ENCODE data around the gene SNCA. TPM values are rescaled to one million over a fixed set of nuclear protein-coding genes. Genes with fewer than 3 reads are reported as not detected.

SNCA gene
- total RNA-seq, 4 donors from 2014 or later, result 9.8 to 25.6 (median 16.7) TPM

DNA sequence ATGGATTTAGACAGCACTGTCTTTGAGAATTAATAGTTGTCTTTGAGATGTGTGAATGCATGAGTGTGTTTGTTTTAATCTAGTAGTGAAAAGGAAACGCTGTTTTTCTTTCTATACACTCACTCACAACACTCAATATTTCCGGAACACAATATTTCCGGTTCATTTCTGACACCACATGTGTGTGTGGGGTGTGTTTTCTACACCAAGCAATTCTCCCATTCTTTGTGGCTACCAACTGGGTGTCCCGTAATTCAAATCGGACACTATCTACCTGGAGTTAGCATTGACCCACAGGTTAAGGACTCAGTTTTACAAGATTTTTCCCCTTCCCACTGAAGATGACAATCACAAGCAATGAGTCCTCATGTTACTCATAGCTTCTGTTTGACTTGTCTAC lies 113.9 kb downstream of the SNCA start:
- no peak for DNase-seq (ENCODE audit: low spot score in 2 of 2)
- intact Hi-C loops (cut with DNase I; ENCODE audit: low total_unique reads), result no loop called here

GRCh38 chr4:89722517-89722916 lies 114.4 kb downstream of the SNCA start:
- WGBS, 2 donors, result 77 to 83% methylated on average over 2 of the region's 2 CpGs
- TF ChIP-seq CTCF (IDR thresholded peaks at IDR 0.05) (no peak), POLR2A (IDR thresholded peaks at IDR 0.05) (no peak)
- intact Hi-C loops (cut with DNase I; ENCODE audit: low total_unique reads), result no loop called here
- H3K4me3 ChIP-seq (ENCODE audit: low read depth, poor library complexity, severe bottlenecking), result no peak overlapping the region
- DNase-seq (ENCODE audit: low spot score in 2 of 2), result no peak

More for the DNA sequence above, 113.9 kb downstream of the SNCA start:
- H3K4me3 ChIP-seq (ENCODE audit: low read depth, poor library complexity, severe bottlenecking), result no peak overlapping the region
- 79 to 95% methylated on average over 5 of the region's 5 CpGs for WGBS, 2 donors
- TF ChIP-seq CTCF (IDR thresholded peaks at IDR 0.05), result no peak
- no peak for TF ChIP-seq POLR2A (IDR thresholded peaks at IDR 0.05)

DNA sequence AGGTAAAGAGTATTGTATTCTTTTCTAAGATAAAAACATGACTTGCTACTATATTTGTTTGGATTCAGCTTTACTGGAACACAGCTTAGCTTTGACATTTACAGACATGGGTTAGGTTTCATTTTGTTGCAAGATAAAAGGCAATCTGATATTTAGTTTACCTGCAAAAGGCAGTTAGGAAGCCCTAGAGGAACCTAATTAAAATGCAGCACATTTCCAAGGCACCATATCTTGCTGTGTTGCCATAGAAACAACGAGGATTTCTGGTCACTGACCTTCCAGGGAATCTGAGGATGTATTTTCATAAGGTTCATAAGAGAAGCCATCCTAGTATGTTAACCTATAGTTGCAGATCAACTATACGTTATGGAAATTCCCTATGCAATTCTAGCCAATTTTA lies 116.0 kb downstream of the SNCA start:
- no peak for DNase-seq (ENCODE audit: low spot score in 2 of 2)
- TF ChIP-seq POLR2A (IDR thresholded peaks at IDR 0.05) (no peak), CTCF (IDR thresholded peaks at IDR 0.05) (no peak)
- intact Hi-C loops (cut with DNase I; ENCODE audit: low total_unique reads), result no loop called here
- 51 to 52% methylated on average over 2 of the region's 2 CpGs for WGBS, 2 donors
- no peak overlapping the region for H3K4me3 ChIP-seq (ENCODE audit: low read depth, poor library complexity, severe bottlenecking)

GRCh38 chr4:89719536-89720090 lies 117.3 kb downstream of the SNCA start:
- TF ChIP-seq POLR2A (IDR thresholded peaks at IDR 0.05) (no peak), CTCF (IDR thresholded peaks at IDR 0.05) (no peak)
- no peak overlapping the region for H3K4me3 ChIP-seq (ENCODE audit: low read depth, poor library complexity, severe bottlenecking)
- intact Hi-C loops (cut with DNase I; ENCODE audit: low total_unique reads), result no loop called here
- DNase-seq (ENCODE audit: low spot score in 2 of 2), result no peak
- WGBS, 2 donors, result 85 to 88% methylated on average over 7 of the region's 7 CpGs

- no peak overlapping the region for H3K4me3 ChIP-seq (ENCODE audit: low read depth, poor library complexity, severe bottlenecking)
- WGBS, 2 donors, result 55 to 66% methylated on average over 6 of the region's 6 CpGs
- intact Hi-C loops (cut with DNase I; ENCODE audit: low total_unique reads), result no loop called here
- DNase-seq (ENCODE audit: low spot score in 2 of 2), result no peak
- TF ChIP-seq POLR2A (IDR thresholded peaks at IDR 0.05), result no peak
- TF ChIP-seq CTCF (IDR thresholded peaks at IDR 0.05), result no peak
Observed at GRCh38 chr4:89716893-89717292, 120.1 kb downstream of the SNCA start.

DNA sequence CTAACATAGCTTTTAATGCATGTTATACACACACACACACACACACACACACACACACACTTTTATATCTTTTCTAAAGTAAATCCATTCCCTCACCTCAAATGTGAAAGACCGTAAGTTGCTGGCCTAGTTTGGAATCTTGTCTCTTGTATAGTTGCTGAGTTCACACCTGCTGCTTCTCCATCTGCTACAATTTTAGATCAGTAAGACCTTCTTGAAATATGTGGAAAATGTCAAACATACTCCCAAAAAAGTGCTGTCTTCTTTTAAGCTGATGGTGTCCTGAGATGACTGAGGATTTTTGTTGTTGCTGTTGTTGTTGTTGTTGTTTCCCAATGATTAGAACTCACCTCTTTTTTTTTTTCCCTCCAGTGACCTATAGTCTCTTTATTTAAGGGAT lies 121.3 kb downstream of the SNCA start:
- no peak for TF ChIP-seq CTCF (IDR thresholded peaks at IDR 0.05)
- TF ChIP-seq POLR2A (IDR thresholded peaks at IDR 0.05), result no peak
- WGBS, 2 donors, result 84 to 86% methylated on average over 1 of the region's 1 CpG
- intact Hi-C loops (cut with DNase I; ENCODE audit: low total_unique reads), result no loop called here
- H3K4me3 ChIP-seq (ENCODE audit: low read depth, poor library complexity, severe bottlenecking), result no peak overlapping the region
- no peak for DNase-seq (ENCODE audit: low spot score in 2 of 2)
